Endometrial microvascular endothelial cells (primary cell): Measurements from ENCODE around the gene DAPK3. TPM values are rescaled to one million over a fixed set of nuclear protein-coding genes. Genes with fewer than 3 reads are reported as not detected.
"Not testable (repeated sequence)": the region's sequence is repeated elsewhere in the genome, so short reads cannot be mapped to it uniquely, and the experiment has no call there.

Experiments used
- in situ Hi-C: cut with HindIII; loops from 2 replicates; pipeline ENCODE4 v1.10.0; 2017; ENCODE audit warnings: low sequenced_read_pairs, low pct_unique_long_range_greater_than_20kb; ENCODE audit errors: inconsistent ontology term
- total RNA-seq: library from RNA; depleted of rRNA; stranded (reverse); fragments of >200 nt; gene quantifications from one replicate; pipeline ENCODE4 v1.2.3, GENCODE V29; 2015; ENCODE audit errors: inconsistent ontology term

Gene DAPK3
- total RNA-seq, result 127 TPM

DNA sequence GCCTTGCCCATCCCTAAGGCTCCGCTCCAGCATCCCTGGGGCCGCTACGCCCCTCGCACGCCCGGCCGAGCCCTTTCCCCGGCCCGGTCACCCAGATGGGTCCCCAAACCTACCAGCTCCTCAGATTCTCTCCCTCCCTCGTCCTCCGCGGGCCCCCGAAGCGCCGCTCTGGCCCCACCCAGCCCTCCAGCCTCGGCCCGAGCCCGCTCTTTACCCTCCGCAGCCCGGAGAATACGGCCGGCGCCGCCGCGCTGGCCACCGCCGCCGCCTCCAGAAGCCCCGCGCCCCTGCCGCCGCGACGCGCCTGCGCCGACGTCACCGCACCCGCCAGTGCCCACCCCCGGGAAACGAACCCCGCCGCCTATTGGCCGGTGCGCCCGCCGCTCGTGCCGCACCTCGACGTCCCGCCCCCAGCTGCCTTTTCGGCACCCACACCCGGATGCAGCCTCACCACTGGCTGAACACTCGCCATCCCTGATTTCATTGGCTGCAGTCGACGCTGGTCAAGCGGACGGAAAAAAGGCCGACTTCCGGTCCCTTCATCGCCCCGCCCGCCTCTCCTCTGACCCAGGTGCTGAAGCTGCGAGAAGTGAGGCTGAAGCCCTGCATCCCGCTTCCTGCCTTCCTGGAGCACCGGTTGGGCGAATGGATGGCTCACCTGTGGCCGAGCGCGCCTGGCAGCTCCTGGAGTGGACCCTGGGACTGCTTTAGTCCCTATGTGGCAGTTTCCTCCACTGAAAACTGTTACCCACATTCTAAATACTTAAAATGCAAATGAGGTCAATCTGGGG, at the start of gene DAPK3:
TSS of gene DAPK3 (minus strand) at position 292 of the 791 bp plus-strand sequence. CDS start 1,364 bp downstream, outside the sequence.
- in situ Hi-C loops, result no loop called here

- in situ Hi-C loops, result no loop called here
Observed at GRCh38 chr19:4019578-4019977, 48.7 kb upstream of the DAPK3 start.

DNA sequence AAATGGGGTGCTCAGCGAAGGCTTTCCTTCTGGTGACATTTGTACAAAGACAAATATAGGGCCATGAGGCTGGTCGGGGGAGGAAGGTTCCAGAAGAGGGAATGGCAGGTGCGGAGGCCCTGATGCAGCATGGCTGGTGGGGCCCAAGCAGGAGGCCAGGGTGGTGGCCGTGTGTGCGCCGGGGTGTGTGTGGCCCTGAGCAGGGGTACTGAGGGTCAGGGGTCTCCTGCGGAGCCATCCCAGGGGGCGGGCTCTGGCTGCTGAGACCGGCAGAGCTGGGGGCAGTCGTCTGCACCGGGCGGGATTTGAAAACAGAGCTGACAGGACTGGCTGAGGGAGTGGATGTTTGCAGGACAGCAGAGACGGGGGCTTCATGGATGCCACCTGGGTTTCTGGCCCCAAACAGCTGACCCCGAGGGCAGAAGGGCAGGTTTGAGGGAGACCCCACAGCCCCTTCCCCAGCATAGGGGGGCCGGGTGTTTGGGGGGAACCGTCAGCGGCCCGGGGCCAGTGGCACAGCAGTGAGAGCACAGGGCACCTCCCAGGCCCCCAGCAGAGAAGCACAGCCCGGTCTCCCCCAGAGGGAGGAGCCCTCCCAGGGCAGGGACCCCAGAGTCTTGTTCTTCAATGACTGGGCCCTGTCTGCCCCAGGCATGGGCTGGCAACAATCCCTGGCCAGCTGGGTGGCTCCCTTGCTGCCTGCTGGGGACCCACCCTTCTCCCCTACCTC, 48.0 kb upstream of the DAPK3 start:
- in situ Hi-C loops, result no loop called here

- in situ Hi-C loops, result no loop called here
Observed at GRCh38 chr19:4018140-4018613, 47.3 kb upstream of the DAPK3 start.

DNA sequence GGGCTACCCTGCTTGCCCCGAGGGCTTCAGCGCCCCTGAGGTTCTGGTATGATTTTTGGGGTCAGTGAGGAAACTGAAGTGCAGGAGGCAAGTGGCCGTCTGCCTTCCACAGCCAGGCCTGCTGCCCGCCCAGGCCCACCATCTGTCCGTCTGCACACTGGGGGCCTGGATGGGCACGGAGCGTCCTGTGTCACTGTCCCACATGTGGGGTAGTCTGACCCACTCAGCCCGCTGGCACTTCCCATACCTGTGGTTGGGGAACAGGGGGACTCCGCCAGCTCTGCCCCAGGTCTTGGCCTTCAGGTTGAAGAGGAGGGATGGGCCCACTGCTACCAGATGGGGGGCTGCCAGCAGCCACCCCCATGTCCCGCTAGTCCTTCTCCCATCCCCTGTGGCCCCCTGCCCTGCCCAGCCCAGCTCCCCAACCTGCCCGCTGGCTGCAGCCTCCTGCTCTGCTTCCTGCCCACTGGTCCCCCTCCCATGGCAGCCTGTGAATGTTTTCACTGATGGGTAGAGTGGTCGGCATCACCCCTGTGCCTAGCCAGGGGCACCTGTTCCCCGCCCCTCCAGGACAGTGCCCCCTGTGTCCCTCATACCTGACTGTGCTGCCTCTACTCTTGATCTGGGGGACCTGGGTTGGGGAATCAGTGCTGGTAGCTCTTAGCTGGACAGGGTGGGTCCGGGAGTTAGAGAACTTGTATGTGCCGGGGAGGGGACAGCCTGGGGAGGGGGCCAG, 46.2 kb upstream of the DAPK3 start:
- in situ Hi-C loops, result no loop called here

- in situ Hi-C loops, result no loop called here
Observed at GRCh38 chr19:4016486-4016885, 45.6 kb upstream of the DAPK3 start.

DNA sequence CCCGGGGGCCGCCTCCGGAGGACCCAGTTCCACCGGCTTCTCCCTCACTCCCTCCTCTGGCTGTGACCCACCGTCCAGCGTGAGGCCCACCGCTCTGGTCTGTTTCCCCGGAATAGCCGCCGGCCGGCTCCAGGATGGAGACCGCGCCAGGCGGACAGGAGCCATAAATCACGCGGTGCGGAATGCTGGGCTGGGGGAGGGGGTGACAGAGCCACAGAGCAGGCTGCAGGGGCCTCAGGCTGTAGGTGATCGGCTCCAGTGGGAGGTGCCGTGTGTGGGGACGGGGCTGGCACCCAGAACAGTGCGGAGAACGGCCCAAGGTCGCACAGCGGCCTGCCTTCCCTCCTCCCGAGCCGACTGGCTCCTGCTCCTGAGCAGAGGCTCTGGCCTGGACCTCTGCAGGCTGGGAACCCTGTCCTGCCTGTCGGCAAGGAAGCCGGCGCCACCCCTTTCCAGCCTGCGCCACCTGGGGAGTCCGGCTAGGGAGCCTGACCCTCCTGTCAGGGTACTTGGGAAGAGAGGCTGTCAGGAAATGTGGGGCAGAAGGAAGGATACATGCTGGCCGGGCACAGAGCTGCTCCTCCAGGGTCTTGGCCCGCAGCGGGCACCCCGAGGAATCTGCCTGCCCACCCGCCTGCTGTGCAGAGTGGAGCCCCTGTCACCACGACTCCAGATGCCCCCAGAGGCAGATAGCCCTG, 45.0 kb upstream of the DAPK3 start:
- in situ Hi-C loops, result no loop called here

- in situ Hi-C loops, result no loop called here
Observed at GRCh38 chr19:4014541-4015491, 43.9 kb upstream of the DAPK3 start.

DNA sequence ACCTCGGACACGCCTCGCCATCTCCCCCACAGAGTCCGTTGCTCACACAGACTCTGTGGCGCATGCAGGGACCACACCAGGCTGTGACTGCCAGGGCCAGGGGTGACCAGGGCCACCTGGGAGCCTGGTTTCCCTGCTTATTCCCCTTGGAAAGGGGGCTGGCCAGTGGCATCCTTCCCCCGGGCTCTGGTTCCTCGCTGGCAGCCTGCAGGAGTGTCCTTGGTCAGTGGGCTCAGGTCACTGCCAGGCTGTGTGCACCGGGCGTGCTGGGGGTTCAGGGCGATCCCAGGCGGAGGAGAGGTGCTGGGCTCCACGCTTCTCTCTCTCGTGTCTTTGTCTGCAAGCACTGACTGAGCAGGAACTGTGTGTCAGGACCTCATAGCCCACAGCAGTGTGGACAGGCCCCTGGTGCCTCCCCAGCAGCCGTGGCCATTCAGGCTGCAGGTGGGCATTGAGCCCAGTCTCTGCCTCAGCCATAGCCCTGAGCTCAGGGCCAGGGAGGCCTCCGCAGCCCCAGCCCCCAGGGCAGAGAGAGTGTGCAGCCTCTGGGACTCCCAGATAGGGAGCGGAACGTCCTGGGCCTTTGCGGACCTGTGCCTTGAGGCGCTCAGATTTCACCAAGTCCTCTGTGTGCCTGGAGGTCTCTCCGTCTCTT, 43.1 kb upstream of the DAPK3 start:
- in situ Hi-C loops, result no loop called here

DNA sequence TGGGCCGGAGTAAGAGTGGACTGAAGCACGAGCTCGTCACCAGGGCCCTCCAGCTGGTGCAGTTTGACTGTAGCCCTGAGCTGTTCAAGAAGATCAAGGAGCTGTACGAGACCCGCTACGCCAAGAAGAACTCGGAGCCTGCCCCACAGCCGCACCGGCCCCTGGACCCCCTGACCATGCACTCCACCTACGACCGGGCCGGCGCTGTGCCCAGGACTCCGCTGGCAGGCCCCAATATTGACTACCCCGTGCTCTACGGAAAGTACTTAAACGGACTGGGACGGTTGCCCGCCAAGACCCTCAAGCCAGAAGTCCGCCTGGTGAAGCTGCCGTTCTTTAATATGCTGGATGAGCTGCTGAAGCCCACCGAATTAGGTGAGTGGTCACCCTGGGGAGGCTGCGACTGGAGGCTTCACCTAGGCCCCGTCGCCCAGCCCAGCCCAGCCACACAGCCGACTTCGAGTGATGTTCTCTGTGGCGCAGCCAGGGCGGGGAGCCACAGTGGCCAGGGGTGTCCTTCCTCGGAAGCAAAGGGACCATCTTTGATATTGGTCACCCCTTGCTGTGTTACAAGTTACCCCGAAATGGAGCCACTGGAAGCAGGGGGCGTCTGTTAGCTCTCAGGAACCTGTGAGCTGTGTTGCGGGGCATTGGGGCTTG, 42.2 kb upstream of the DAPK3 start:
- in situ Hi-C loops, result no loop called here

DNA sequence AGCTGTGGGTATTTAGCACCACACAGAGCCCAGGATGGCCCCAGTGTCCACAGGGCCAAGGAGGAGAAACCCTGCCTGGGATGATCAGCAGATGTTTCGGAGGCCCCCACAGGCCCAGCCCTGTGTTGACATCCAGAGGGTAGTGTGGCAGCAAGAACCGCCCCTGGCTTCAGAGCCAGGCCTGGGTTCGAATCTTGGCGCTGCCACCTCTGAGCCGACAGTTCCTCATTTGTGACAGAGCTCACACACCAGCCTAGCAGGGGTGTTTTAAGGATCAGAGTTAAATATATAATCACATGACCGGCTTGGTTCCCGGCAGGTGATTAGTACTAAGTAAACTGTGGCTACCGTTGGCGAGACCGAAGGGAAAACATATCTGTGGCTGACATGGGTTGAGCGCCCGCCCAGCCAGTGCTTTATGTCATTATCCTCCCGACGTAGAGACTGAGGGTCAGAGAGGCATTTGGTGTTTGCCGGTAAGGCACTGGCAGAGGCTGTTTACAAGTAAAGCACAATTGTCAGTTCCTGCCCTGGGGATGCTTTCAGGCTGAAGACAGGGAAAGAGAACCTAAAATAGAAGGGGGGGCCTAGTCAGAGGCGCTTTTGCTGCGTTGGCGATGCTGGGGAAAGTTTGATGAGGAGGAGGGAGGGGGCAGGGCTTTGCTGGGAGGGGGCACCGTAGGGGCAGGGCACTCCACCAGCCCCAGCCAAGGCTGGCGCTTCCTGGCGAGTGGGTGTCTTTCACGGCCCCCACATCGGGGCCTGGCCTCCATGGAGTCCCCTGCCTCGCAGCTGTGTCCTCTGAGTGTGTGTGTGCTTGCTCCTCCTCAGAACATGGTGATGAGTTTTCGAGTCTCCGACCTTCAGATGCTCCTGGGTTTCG, 41.4 kb upstream of the DAPK3 start:
- in situ Hi-C loops, result no loop called here

GRCh38 chr19:4011430-4011829, 40.5 kb upstream of the DAPK3 start:
- in situ Hi-C loops, result not testable (repeated sequence)

DNA sequence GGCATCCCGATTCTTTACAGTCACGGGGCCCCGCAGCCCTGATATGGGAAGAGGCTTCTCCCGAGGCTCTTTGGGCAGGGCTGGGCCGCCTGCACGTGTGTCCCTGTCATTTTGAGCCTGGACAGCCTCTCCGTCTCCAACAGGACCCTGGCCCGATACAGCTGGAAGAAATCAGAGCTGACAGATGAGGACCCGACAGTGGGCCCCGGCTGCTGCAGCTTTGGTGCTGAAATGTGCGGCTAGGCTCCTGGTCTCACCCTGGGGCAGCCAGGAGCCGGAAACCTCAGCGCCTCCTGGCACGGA, 39.9 kb upstream of the DAPK3 start:
- in situ Hi-C loops, result no loop called here

DNA sequence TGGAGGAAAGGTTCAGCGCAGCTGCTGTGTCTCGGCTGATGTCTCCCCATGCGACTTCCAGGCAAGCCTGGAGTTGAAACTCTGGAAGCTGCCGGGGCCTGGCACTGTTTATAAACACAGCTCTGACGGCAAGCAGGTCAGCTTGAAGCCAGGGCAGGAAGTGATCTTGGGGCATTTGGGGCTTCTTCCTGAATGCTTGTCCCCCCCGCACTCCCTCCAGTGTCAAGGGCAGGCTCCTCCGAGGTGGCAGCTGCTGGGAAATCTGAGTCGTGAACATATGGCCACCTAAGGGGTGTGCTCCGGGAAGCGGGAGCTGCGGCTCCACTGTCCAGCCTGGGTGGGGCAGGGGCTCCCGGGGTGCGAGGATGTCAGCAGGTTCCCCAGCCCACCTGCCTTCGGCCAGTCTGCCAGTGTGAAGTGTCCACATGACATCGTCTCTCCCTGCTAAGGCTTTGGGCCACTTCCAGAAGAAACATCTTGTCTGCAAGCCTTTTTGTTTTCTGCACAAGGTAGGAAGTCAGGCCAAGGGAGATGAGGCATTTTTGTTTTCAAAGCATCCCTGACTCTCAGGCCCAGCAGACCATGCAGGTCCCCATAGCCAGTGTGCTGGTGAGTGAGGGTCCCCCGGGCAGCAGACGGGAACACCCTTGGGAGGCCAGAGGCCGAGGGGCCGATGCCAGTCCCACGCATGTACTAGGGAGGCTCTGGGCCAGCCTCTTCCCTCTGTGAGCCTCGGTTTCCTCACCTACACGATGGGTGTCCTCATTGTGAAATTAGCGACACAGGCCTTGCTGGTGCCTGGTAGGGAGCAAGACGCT, 39.3 kb upstream of the DAPK3 start:
- in situ Hi-C loops, result no loop called here

DNA sequence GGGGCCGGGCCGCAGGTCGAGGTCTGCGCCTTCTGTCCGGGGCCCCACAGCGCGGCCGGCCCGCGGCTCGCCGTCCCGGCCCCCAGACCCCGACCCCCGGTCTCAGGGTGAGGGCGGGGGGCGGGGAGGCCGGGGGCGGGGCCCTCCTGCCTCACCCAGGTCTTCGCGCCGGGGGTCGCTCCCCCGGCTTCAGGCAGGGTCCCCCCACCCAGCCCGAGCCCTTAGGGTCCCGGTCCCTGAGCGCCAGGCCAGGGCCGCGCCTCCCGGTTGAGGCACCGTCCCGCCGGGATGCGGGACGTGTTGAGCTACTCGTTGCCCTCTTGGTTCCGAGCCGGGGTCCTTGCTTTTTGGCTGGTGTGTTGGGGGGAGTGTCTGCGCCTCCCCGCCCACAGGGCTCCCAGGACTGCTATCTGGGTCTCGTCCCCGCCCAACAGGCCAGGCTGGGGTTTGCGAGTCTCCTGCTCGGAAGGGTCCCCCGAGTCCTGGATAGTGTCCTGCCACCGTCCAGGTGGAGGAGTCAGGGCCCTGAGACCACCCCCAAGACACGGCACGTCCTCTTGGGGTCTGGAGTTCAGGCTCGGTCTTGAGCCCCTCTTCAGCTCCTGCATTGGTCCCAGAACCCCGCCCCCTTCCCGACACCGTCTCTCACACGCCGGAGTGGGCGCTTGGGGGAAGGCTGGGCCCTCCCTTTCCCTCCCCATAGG, 37.1 kb upstream of the DAPK3 start:
- in situ Hi-C loops, result no loop called here
